Measurements from ENCODE around the gene REC8. TPM values are rescaled to one million over a fixed set of nuclear protein-coding genes. Genes with fewer than 3 reads are reported as not detected.

The REC8 gene
- total RNA-seq, 1 experiment from 2014 or later = 37.5 TPM

- Mint-ChIP-seq H3K27me3 (ENCODE audit: unreplicated experiment) (no peaks in the 10 kb centered on the region), H3K4me3 (ENCODE audit: low read depth, unreplicated experiment) (no peak overlapping the region), H3K9me3 (ENCODE audit: low read depth, unreplicated experiment) (no peaks in the 10 kb centered on the region), H3K27ac (ENCODE audit: unreplicated experiment) (no peak overlapping the region), H3K4me1 (ENCODE audit: low read depth, unreplicated experiment) (peaks cover 18% of the 10 kb centered on the region), H3K36me3 (ENCODE audit: insufficient read depth, unreplicated experiment) (peaks cover 66% of the 10 kb centered on the region)
- CTCF ChIA-PET = no interaction called here
- intact Hi-C loops (cut with micrococcal nuclease; ENCODE audit: unreplicated experiment) = no loop called here
- DNase-seq = no peak
- no TSS peak for BruUV-seq (replicated peaks)
- no peak for TF ChIP-seq CTCF (IDR thresholded peaks at IDR 0.05; ENCODE audit: unreplicated experiment)
Observed at GRCh38 chr14:24192933-24193332, 21.1 kb downstream of the REC8 start.

DNA sequence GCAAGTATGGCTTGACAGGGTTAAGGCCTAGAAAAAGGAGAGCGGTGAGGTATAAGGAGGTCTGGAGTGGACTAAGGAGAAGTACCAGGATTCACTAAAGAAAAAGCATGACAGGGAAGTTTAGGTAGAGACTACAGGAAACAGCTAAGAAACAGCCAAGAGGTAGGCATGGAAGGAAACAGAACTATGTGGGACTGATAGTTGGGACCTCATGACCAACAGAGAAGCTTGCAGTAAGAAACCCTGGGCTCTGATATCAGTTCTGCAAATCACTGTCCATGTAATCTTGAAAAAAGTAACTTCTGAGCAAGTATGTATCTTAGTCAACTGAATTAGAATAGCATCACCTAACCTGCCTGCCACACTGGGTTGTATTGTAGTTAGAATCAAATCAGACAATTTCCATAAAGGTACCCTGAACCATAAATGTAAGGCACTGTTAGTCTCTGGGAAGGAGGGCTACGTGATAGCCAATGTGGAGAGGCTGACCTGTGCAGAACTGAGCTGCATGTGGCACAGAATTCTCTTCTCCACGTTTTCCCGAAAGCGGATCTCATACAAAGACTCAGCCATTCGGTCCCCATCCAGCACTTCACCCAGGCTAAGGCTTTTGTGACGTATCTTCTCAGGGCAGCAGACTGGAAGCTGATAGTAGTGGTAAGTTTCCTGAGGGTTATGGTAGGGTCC lies 22.4 kb downstream of the REC8 start:
- CTCF ChIA-PET = no interaction called here
- TF ChIP-seq CTCF (IDR thresholded peaks at IDR 0.05; ENCODE audit: unreplicated experiment) = no peak
- peak overlapping the region; percentile 88 for H3K4me3 Mint-ChIP-seq (ENCODE audit: low read depth, unreplicated experiment)
- peaks cover 63% of the 10 kb centered on the region for H3K36me3 Mint-ChIP-seq (ENCODE audit: insufficient read depth, unreplicated experiment)
- intact Hi-C loops (cut with micrococcal nuclease; ENCODE audit: unreplicated experiment) = no loop called here
- TSS peak; percentile 57 for BruUV-seq (replicated peaks)
- H3K27me3 Mint-ChIP-seq (ENCODE audit: unreplicated experiment) = no peaks in the 10 kb centered on the region
- no peaks in the 10 kb centered on the region for H3K9me3 Mint-ChIP-seq (ENCODE audit: low read depth, unreplicated experiment)
- peak overlapping the region; percentile 92 for H3K27ac Mint-ChIP-seq (ENCODE audit: unreplicated experiment)
- peaks cover 12% of the 10 kb centered on the region for H3K4me1 Mint-ChIP-seq (ENCODE audit: low read depth, unreplicated experiment)
- no peak for DNase-seq

DNA sequence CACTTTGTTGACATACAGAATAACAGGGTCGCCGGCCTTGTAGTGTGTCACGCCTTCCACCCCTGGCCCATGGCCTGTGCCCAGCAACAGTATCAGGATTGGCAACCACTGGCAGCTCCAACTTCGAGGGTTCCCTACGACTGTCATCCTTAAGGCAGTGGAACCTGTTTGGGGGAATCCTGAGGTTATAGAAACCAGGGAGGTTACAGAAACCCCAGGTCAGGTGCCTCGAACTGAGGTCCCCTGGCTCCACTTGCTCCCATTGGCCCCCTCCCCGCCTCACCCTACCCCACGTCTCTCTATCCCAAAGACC lies 22.9 kb downstream of the REC8 start:
- no TSS peak for BruUV-seq (replicated peaks)
- intact Hi-C loops (cut with micrococcal nuclease; ENCODE audit: unreplicated experiment) = no loop called here
- no peaks in the 10 kb centered on the region for H3K9me3 Mint-ChIP-seq (ENCODE audit: low read depth, unreplicated experiment)

GRCh38 chr14:24195186-24196070 lies 23.5 kb downstream of the REC8 start, which contains the start of gene TM9SF1:
Gene TM9SF1, minus strand, starts transcription at chr14:24195441. Its CDS starts 422 bp downstream, at chr14:24195019.
- H3K36me3 Mint-ChIP-seq (ENCODE audit: insufficient read depth, unreplicated experiment) = peaks cover 56% of the 10 kb centered on the region
- H3K27ac Mint-ChIP-seq (ENCODE audit: unreplicated experiment) = peak within 1 kb of the TSS; percentile 92
- no peaks in the 10 kb centered on the region for H3K27me3 Mint-ChIP-seq (ENCODE audit: unreplicated experiment)
- DNase-seq = peak; percentile 85
- intact Hi-C loops (cut with micrococcal nuclease; ENCODE audit: unreplicated experiment) = no loop called here
- H3K4me1 Mint-ChIP-seq (ENCODE audit: low read depth, unreplicated experiment) = peaks cover 8% of the 10 kb centered on the region
- peak within 1 kb of the TSS; percentile 88 for H3K4me3 Mint-ChIP-seq (ENCODE audit: low read depth, unreplicated experiment)
- CTCF ChIA-PET = interaction anchor here (1.2 to 1.8 kb wide), 3 partner anchors 18 to 48 kb away, joined by 3 to 5 read pairs (median 3); partner anchors contain the start of genes CHMP4A, RNF31 and TINF2
- H3K9me3 Mint-ChIP-seq (ENCODE audit: low read depth, unreplicated experiment) = no peaks in the 10 kb centered on the region
- TF ChIP-seq CTCF (IDR thresholded peaks at IDR 0.05; ENCODE audit: unreplicated experiment) = no peak
- BruUV-seq (replicated peaks) = no TSS peak

More for the DNA sequence above, 22.9 kb downstream of the REC8 start:
- no peaks in the 10 kb centered on the region for H3K27me3 Mint-ChIP-seq (ENCODE audit: unreplicated experiment)
- H3K4me3 Mint-ChIP-seq (ENCODE audit: low read depth, unreplicated experiment) = peak overlapping the region; percentile 88
- peak overlapping the region; percentile 92 for H3K27ac Mint-ChIP-seq (ENCODE audit: unreplicated experiment)
- H3K4me1 Mint-ChIP-seq (ENCODE audit: low read depth, unreplicated experiment) = peaks cover 8% of the 10 kb centered on the region
- DNase-seq = no peak
- CTCF ChIA-PET = no interaction called here
- H3K36me3 Mint-ChIP-seq (ENCODE audit: insufficient read depth, unreplicated experiment) = peaks cover 58% of the 10 kb centered on the region
- no peak for TF ChIP-seq CTCF (IDR thresholded peaks at IDR 0.05; ENCODE audit: unreplicated experiment)
